ENCODE results near the gene PDZD7. TPM values are rescaled to one million over a fixed set of nuclear protein-coding genes. Genes with fewer than 3 reads are reported as not detected.

Gene PDZD7
- total and polyA plus RNA-seq, 9 of the 15 experiments (the other 6 are each of a cell fraction or from before 2014, with no cell fraction given), result 0.04 to 0.24 (median 0.08) TPM; not detected in 3

DNA sequence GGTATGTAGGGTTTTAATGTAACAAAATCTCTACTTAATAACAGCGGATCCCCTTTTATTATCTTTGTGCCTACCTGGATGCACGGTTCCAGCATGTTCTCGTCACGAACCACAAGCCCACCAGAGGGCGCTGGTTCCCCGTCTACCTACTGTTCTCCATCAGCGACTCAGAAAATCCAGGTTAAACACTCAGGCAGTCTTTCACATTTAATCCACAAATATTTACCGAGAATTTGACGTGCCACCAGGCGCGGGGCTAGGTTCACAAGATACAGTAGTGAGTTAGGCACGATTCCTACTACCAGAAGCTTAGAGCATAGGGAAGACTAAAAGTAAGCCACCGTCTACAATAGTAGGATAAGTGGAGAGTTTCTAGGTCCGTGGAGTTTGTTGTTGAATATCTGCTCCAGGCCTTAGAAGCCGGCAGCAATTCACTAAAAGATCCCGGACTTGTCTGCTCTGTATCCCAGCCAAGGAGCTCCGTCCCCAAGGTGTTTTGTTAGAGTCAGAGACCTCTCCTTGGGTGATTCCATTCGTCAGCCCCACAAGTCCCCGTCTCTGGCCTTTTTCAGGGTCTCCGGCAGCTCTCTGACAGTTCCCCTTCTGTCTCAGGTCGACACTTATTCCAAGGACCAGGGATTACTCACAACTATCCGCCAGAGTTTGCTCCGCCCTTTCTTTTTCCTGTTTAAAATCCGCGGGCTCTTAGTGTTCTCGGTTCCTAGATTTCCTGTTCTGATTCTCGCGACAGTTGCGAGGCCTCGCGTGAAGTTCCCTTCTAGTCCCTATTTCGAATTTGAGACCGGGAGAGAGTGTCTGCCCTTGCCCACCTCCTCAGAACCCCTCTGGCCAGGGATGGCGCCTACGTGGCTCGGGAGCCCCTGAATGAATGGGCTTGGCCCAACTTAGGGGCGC lies 29.4 kb upstream of the PDZD7 start (continued):
- TF ChIP-seq, protein P1, sequence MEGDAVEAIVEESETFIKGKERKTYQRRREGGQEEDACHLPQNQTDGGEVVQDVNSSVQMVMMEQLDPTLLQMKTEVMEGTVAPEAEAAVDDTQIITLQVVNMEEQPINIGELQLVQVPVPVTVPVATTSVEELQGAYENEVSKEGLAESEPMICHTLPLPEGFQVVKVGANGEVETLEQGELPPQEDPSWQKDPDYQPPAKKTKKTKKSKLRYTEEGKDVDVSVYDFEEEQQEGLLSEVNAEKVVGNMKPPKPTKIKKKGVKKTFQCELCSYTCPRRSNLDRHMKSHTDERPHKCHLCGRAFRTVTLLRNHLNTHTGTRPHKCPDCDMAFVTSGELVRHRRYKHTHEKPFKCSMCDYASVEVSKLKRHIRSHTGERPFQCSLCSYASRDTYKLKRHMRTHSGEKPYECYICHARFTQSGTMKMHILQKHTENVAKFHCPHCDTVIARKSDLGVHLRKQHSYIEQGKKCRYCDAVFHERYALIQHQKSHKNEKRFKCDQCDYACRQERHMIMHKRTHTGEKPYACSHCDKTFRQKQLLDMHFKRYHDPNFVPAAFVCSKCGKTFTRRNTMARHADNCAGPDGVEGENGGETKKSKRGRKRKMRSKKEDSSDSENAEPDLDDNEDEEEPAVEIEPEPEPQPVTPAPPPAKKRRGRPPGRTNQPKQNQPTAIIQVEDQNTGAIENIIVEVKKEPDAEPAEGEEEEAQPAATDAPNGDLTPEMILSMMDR (IDR thresholded peaks at IDR 0.05 in 2 of 3, conservative IDR thresholded peaks at IDR 0.05 in 1 of 3; ENCODE audit: insufficient read depth in 2 of 3, low read depth in 1 of 3, low read length in 3 of 3), result peak; percentile 82 to 87 (median 84)
- TF ChIP-seq, protein P2, sequence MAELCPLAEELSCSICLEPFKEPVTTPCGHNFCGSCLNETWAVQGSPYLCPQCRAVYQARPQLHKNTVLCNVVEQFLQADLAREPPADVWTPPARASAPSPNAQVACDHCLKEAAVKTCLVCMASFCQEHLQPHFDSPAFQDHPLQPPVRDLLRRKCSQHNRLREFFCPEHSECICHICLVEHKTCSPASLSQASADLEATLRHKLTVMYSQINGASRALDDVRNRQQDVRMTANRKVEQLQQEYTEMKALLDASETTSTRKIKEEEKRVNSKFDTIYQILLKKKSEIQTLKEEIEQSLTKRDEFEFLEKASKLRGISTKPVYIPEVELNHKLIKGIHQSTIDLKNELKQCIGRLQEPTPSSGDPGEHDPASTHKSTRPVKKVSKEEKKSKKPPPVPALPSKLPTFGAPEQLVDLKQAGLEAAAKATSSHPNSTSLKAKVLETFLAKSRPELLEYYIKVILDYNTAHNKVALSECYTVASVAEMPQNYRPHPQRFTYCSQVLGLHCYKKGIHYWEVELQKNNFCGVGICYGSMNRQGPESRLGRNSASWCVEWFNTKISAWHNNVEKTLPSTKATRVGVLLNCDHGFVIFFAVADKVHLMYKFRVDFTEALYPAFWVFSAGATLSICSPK (IDR thresholded peaks at IDR 0.05; ENCODE audit: borderline replicate concordance), result no peak
- TF ChIP-seq HLTF (IDR thresholded peaks at IDR 0.05), result no peak
- TF ChIP-seq, protein P3, sequence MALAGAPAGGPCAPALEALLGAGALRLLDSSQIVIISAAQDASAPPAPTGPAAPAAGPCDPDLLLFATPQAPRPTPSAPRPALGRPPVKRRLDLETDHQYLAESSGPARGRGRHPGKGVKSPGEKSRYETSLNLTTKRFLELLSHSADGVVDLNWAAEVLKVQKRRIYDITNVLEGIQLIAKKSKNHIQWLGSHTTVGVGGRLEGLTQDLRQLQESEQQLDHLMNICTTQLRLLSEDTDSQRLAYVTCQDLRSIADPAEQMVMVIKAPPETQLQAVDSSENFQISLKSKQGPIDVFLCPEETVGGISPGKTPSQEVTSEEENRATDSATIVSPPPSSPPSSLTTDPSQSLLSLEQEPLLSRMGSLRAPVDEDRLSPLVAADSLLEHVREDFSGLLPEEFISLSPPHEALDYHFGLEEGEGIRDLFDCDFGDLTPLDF (CRISPR knock-in tag; IDR thresholded peaks at IDR 0.05), result peak; percentile 63; the same call in 1 of the 2 replicates
- TF ChIP-seq ZNF436 (CRISPR knock-in tag; IDR thresholded peaks at IDR 0.05), result no peak
- no peak for TF ChIP-seq SRSF9 (IDR thresholded peaks at IDR 0.05; ENCODE audit: borderline replicate concordance, low read depth, low read length)
- peak; percentile 69 for TF ChIP-seq CREM (IDR thresholded peaks at IDR 0.05; ENCODE audit: low read depth)
- TF ChIP-seq, protein P4, sequence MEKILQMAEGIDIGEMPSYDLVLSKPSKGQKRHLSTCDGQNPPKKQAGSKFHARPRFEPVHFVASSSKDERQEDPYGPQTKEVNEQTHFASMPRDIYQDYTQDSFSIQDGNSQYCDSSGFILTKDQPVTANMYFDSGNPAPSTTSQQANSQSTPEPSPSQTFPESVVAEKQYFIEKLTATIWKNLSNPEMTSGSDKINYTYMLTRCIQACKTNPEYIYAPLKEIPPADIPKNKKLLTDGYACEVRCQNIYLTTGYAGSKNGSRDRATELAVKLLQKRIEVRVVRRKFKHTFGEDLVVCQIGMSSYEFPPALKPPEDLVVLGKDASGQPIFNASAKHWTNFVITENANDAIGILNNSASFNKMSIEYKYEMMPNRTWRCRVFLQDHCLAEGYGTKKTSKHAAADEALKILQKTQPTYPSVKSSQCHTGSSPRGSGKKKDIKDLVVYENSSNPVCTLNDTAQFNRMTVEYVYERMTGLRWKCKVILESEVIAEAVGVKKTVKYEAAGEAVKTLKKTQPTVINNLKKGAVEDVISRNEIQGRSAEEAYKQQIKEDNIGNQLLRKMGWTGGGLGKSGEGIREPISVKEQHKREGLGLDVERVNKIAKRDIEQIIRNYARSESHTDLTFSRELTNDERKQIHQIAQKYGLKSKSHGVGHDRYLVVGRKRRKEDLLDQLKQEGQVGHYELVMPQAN (IDR thresholded peaks at IDR 0.05; ENCODE audit: borderline replicate concordance), result peak; percentile 72; the same call in 1 of the 2 replicates
- TF ChIP-seq, protein P5, sequence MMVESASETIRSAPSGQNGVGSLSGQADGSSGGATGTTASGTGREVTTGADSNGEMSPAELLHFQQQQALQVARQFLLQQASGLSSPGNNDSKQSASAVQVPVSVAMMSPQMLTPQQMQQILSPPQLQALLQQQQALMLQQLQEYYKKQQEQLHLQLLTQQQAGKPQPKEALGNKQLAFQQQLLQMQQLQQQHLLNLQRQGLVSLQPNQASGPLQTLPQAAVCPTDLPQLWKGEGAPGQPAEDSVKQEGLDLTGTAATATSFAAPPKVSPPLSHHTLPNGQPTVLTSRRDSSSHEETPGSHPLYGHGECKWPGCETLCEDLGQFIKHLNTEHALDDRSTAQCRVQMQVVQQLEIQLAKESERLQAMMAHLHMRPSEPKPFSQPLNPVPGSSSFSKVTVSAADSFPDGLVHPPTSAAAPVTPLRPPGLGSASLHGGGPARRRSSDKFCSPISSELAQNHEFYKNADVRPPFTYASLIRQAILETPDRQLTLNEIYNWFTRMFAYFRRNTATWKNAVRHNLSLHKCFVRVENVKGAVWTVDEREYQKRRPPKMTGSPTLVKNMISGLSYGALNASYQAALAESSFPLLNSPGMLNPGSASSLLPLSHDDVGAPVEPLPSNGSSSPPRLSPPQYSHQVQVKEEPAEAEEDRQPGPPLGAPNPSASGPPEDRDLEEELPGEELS (CRISPR knock-in tag; IDR thresholded peaks at IDR 0.05; ENCODE audit: borderline replicate concordance), result no peak
- TF ChIP-seq, protein P6, sequence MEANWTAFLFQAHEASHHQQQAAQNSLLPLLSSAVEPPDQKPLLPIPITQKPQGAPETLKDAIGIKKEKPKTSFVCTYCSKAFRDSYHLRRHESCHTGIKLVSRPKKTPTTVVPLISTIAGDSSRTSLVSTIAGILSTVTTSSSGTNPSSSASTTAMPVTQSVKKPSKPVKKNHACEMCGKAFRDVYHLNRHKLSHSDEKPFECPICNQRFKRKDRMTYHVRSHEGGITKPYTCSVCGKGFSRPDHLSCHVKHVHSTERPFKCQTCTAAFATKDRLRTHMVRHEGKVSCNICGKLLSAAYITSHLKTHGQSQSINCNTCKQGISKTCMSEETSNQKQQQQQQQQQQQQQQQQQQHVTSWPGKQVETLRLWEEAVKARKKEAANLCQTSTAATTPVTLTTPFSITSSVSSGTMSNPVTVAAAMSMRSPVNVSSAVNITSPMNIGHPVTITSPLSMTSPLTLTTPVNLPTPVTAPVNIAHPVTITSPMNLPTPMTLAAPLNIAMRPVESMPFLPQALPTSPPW (CRISPR knock-in tag; IDR thresholded peaks at IDR 0.05), result 0 out of 2 replicates have a peak, but pooled peaks have one; percentile 11
- TF ChIP-seq ESRRB (CRISPR knock-in tag; IDR thresholded peaks at IDR 0.05; ENCODE audit: borderline replicate concordance), result no peak
- TF ChIP-seq, protein P7, sequence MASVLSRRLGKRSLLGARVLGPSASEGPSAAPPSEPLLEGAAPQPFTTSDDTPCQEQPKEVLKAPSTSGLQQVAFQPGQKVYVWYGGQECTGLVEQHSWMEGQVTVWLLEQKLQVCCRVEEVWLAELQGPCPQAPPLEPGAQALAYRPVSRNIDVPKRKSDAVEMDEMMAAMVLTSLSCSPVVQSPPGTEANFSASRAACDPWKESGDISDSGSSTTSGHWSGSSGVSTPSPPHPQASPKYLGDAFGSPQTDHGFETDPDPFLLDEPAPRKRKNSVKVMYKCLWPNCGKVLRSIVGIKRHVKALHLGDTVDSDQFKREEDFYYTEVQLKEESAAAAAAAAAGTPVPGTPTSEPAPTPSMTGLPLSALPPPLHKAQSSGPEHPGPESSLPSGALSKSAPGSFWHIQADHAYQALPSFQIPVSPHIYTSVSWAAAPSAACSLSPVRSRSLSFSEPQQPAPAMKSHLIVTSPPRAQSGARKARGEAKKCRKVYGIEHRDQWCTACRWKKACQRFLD (CRISPR knock-in tag; IDR thresholded peaks at IDR 0.05), result no peak
